Brain microvascular endothelial cell (primary cell): ENCODE data around the gene TMUB2.
A peak's percentile ranks its signal among the peaks of the same experiment; 100 is the strongest.

Experiments used
- DNase-seq: peaks from one replicate; pipeline ENCODE4 v3.0.0-alpha.2; 2020
- H3K27ac ChIP-seq: fragments of 250-450 bp; sonication (Bioruptor Pico); 2 replicates; pipeline ENCODE4 v1.5.1; 2020; ENCODE audit warnings: mild to moderate bottlenecking, moderate library complexity
- H3K27me3 ChIP-seq: fragments of 250-450 bp; sonication (Bioruptor Pico); replicated peaks from 2 replicates; pipeline ENCODE4 v1.5.1; 2020; ENCODE audit warnings: mild to moderate bottlenecking
- H3K36me3 ChIP-seq: fragments of 250-450 bp; sonication (Bioruptor Pico); replicated peaks from 2 replicates; pipeline ENCODE4 v1.5.1; 2020; ENCODE audit warnings: mild to moderate bottlenecking
- H3K4me3 ChIP-seq: 2 replicates; pipeline ENCODE4 v1.5.1; 2011; ENCODE audit warnings: low read depth, mild to moderate bottlenecking, control low read depth, low read length, moderate library complexity
- in situ Hi-C: cut with HindIII; loops from 2 replicates; pipeline ENCODE4 v1.10.0; 2017; ENCODE audit warnings: low sequenced_read_pairs, low pct_ligation_motif_present
- TF ChIP-seq, protein P1 (sequence below): IDR thresholded peaks from 2 replicates; pipeline ENCODE4 v1.5.1; 2011; ENCODE audit warnings: low read depth, mild to moderate bottlenecking, moderate library complexity, low read length, control low read depth, inconsistent platforms; ENCODE audit errors: missing control alignments

TMUB2 gene

DNA sequence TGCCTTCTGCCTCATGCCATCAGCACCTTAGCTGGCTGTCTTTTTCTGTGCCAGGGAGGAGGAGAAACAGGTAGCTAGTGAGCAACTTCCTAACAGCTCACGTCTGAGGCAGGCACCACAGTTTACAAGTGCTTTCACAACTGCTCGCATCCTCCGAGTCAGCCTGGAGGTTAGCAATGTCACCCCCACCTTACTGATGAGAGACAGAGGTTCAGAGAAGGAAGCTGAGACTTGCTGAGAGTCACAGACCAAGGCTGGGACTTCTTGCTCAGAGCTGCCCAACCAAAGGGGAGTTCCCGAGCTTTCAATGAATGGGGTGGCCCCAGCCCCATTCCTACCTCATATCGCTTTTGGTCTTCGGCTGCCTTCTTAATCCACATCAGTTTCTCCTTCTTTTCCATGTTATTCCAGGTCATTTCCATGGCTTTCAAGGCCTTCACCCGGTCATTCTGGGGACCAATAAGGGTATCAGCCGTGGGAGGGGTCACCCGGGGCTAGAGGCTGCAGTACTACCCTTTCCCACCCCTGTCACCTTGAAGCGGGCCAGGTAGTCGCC is 23.1 kb downstream of the TMUB2 start:
- peaks cover 50% of the 10 kb centered on the region for H3K36me3 ChIP-seq
- DNase-seq: no peak
- no peak overlapping the region for H3K27ac ChIP-seq
- TF ChIP-seq, protein P1, sequence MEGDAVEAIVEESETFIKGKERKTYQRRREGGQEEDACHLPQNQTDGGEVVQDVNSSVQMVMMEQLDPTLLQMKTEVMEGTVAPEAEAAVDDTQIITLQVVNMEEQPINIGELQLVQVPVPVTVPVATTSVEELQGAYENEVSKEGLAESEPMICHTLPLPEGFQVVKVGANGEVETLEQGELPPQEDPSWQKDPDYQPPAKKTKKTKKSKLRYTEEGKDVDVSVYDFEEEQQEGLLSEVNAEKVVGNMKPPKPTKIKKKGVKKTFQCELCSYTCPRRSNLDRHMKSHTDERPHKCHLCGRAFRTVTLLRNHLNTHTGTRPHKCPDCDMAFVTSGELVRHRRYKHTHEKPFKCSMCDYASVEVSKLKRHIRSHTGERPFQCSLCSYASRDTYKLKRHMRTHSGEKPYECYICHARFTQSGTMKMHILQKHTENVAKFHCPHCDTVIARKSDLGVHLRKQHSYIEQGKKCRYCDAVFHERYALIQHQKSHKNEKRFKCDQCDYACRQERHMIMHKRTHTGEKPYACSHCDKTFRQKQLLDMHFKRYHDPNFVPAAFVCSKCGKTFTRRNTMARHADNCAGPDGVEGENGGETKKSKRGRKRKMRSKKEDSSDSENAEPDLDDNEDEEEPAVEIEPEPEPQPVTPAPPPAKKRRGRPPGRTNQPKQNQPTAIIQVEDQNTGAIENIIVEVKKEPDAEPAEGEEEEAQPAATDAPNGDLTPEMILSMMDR: no peak
- H3K27me3 ChIP-seq: no peaks in the 10 kb centered on the region
- in situ Hi-C loops: loop anchor here (10.0 kb wide), 1 partner anchor 115 kb away; the partner anchor contains the start of gene SLC25A39
- no peak overlapping the region for H3K4me3 ChIP-seq

- Histone ChIP-seq H3K36me3 (peaks cover 57% of the 10 kb centered on the region), H3K27me3 (no peaks in the 10 kb centered on the region), H3K4me3 (no peak overlapping the region), H3K27ac (no peak overlapping the region)
- peak; percentile 76 for DNase-seq
- in situ Hi-C loops: no loop called here
- TF ChIP-seq, protein P1: peak; percentile 81
Observed at GRCh38 chr17:44210342-44211192, 23.8 kb downstream of the TMUB2 start.

DNA sequence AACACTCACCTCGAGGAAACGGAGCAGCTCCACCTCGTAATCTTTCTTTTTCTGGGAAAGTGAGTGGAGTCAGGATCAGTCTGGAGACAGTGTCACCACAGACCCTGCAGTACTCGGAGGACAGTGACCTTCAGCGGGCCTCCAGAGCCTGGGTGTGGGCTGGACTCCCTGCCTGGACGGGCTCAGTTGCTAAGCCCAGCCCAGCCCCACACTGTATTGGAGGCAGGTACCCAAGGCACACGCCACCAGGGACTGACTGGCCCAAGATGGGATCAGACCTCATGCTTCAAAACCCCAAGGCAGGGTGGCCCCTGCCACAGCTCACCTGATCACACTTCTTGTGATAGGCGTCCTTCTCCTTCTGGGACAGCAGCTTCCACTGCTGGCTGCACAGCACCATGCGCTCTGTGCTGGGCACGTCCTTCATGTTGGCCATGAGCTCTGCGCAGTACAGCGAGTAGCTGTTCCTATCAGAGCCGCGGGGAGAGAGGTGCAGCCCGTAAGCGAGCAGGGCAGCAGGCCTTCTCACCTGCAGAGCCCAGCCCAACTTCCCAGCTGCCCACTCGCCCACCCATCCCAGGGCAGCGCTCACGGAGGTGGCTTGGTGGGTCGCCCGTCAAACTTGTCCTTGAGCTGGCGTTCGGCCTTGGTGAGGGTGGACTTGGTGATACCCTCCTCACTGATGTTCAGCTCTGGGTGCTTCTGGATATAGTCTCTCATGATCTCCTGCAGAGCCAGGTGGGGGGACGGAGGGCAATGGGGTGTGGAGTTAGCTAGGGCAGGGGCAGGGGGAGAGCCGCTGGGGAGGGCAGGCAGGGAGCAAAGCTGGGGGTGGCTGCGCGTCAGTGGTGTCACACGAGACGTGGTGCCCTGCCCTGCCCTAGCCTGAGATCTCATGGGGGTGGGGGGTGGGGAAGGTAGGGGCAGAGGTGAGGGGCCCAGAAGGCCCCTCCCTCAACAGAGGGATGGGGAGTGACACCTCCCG is 24.8 kb downstream of the TMUB2 start:
- no peaks in the 10 kb centered on the region for H3K27me3 ChIP-seq
- no peak overlapping the region for H3K4me3 ChIP-seq
- in situ Hi-C loops: no loop called here
- no peak overlapping the region for H3K27ac ChIP-seq
- TF ChIP-seq, protein P1: no peak
- DNase-seq: no peak
- H3K36me3 ChIP-seq: peaks cover 67% of the 10 kb centered on the region

DNA sequence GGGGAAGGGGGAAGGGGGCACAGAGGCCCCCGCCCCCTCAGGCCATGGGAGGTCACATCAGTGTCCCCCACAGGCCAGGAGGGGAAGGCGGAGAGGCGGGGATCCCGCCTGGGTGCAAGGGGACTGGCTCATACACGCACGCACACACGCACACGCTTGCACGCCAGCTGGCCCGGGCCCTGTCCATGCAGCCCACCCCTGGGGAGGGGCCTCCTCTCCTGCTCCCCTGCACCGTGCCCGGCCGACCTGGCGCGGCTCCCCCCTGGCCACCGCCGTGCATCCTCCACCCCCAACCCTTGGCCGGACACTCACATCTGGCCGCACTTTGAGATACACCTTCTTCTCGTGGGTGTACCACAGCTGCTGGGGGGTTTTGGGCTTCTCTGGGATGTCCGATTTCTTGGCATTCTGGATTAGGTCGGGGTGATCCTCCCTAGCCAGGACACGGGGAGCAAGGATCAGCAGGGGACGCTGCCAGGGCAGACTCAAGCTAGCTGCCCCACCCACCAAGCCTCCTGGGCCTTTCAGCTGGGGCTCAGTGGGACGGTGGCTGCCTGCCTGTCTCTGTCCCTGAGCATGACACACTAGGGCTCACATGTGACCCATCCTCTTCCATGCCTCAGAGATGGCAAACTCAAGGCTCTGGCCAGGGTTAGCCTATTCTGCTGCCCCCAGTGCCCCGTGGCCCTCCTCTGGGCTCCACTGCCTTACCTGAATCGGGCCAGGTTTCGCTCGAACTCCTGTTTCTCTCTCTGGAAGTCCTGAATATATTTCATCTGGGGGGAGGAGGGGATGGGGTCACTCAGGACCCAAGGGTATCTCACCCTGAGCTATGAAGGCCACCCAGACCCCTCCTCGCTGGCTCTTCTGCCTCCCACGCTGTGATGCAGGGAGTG is 26.0 kb downstream of the TMUB2 start:
- H3K27me3 ChIP-seq: no peaks in the 10 kb centered on the region
- in situ Hi-C loops: no loop called here
- no peak overlapping the region for H3K27ac ChIP-seq
- no peak for DNase-seq
- no peak overlapping the region for H3K4me3 ChIP-seq
- peaks cover 64% of the 10 kb centered on the region for H3K36me3 ChIP-seq
- TF ChIP-seq, protein P1: no peak
